ENCODE measurements around the gene PHACTR1.

DNA sequence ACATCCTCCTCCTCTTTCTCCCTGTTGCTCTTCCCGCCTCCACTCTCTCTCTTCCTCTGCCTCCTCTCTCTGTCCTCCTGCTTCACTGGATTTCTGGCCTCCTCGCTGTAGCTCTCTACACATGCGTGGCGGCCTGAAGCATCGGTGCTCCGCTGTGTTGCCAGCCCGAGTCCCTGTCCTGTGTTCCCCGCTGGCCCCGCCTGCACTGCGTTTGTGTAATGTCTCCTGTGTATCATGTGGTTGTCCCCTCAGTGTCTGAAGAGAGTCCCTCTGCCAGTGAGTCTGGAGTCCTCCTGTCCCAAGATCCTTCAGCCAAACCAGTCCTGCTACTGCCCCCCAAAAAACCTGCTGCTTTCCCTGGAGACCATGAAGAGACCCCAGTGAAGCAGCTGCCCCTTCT lies 468.0 kb downstream of the PHACTR1 start:
- no peak for TF ChIP-seq EZH2 (IDR thresholded peaks at IDR 0.05; ENCODE audit: borderline replicate concordance, low read length)
- TF ChIP-seq, protein P1, sequence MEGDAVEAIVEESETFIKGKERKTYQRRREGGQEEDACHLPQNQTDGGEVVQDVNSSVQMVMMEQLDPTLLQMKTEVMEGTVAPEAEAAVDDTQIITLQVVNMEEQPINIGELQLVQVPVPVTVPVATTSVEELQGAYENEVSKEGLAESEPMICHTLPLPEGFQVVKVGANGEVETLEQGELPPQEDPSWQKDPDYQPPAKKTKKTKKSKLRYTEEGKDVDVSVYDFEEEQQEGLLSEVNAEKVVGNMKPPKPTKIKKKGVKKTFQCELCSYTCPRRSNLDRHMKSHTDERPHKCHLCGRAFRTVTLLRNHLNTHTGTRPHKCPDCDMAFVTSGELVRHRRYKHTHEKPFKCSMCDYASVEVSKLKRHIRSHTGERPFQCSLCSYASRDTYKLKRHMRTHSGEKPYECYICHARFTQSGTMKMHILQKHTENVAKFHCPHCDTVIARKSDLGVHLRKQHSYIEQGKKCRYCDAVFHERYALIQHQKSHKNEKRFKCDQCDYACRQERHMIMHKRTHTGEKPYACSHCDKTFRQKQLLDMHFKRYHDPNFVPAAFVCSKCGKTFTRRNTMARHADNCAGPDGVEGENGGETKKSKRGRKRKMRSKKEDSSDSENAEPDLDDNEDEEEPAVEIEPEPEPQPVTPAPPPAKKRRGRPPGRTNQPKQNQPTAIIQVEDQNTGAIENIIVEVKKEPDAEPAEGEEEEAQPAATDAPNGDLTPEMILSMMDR (conservative IDR thresholded peaks at IDR 0.05 in 1 of 2, IDR thresholded peaks at IDR 0.05 in 1 of 2; ENCODE audit: extremely low read depth in 1 of 2, insufficient read depth in 1 of 2, low read depth in 1 of 2, low read length in 2 of 2): no peak
